T47D (cell line): ENCODE results near the gene ATP6V0A1.
A peak's percentile ranks its signal among the peaks of the same experiment; 100 is the strongest.
"Not testable (repeated sequence)": the region's sequence is repeated elsewhere in the genome, so short reads cannot be mapped to it uniquely, and the experiment has no call there.

Experiments
- DNase-seq, 2 experiments: peaks; one replicate each; pipeline versions ENCODE4 v3.0.0 to v3.0.0-alpha.2; 2011 to 2012; ENCODE audit warnings: low read depth in 1 of 2, low spot score in 1 of 2
- JUND ChIP-seq: IDR thresholded peaks from 2 replicates; pipeline ENCODE4 v1.6.1; 2012; ENCODE audit warnings: low read depth
- in situ Hi-C: cut with HindIII; loops from 2 replicates; pipeline ENCODE4 v1.10.0; 2016; ENCODE audit warnings: low sequenced_read_pairs, low pct_unique_long_range_greater_than_20kb

The ATP6V0A1 gene

GRCh38 chr17:42536372-42537155 lies 77.9 kb downstream of the ATP6V0A1 start:
- peak; percentile 88 to 96 for DNase-seq
- in situ Hi-C loops = no loop called here
- no peak for TF ChIP-seq JUND

- no peak for DNase-seq
- in situ Hi-C loops = no loop called here
- TF ChIP-seq JUND = no peak
Observed at GRCh38 chr17:42537156-42537805, 78.6 kb downstream of the ATP6V0A1 start.

GRCh38 chr17:42537826-42538451 lies 79.3 kb downstream of the ATP6V0A1 start:
- DNase-seq = no peak

GRCh38 chr17:42538482-42538881 lies 79.8 kb downstream of the ATP6V0A1 start:
- TF ChIP-seq JUND = no peak
- no peak for DNase-seq
- in situ Hi-C loops = no loop called here

More at GRCh38 chr17:42537826-42538451, 79.3 kb downstream of the ATP6V0A1 start:
- in situ Hi-C loops = no loop called here
- TF ChIP-seq JUND = no peak

- in situ Hi-C loops = not testable (repeated sequence)
Observed at GRCh38 chr17:42540558-42540957, 81.9 kb downstream of the ATP6V0A1 start.

GRCh38 chr17:42541041-42541833 lies 82.6 kb downstream of the ATP6V0A1 start:
- in situ Hi-C loops = no loop called here
- no peak for DNase-seq
- no peak for TF ChIP-seq JUND

More at GRCh38 chr17:42540558-42540957, 81.9 kb downstream of the ATP6V0A1 start:
- DNase-seq = not testable (repeated sequence)

GRCh38 chr17:42543190-42544079 lies 84.8 kb downstream of the ATP6V0A1 start:
- DNase-seq = no peak
- in situ Hi-C loops = no loop called here
- TF ChIP-seq JUND = no peak

- no peak for TF ChIP-seq JUND
- in situ Hi-C loops = no loop called here
- DNase-seq = peak in 1 of 2 experiments; percentile 23
Observed at GRCh38 chr17:42544874-42545283, 86.2 kb downstream of the ATP6V0A1 start.

GRCh38 chr17:42545755-42546505 lies 87.3 kb downstream of the ATP6V0A1 start:
- peak in 1 of 2 experiments; percentile 96 for DNase-seq
- in situ Hi-C loops = not testable (repeated sequence)

GRCh38 chr17:42547001-42547461 lies 88.4 kb downstream of the ATP6V0A1 start:
- in situ Hi-C loops = no loop called here
- TF ChIP-seq JUND = no peak
- DNase-seq = peak in 1 of 2 experiments; percentile 53

GRCh38 chr17:42547698-42548069 lies 89.0 kb downstream of the ATP6V0A1 start:
- in situ Hi-C loops = no loop called here
- peak in 1 of 2 experiments; percentile 18 for DNase-seq
- TF ChIP-seq JUND = no peak
